GM21526 (cell line): ENCODE results near the gene TRIM49C.
"Not testable (repeated sequence)": the region's sequence is repeated elsewhere in the genome, so short reads cannot be mapped to it uniquely, and the experiment has no call there.

Experiments used
- ATAC-seq: cut with Tn5 transposase; IDR thresholded peaks from one replicate; pipeline ENCODE4 v1.9.1; 2021; ENCODE audit warnings: moderate library complexity; ENCODE audit not compliant: unreplicated experiment, low FRiP score

Gene TRIM49C, protein sequence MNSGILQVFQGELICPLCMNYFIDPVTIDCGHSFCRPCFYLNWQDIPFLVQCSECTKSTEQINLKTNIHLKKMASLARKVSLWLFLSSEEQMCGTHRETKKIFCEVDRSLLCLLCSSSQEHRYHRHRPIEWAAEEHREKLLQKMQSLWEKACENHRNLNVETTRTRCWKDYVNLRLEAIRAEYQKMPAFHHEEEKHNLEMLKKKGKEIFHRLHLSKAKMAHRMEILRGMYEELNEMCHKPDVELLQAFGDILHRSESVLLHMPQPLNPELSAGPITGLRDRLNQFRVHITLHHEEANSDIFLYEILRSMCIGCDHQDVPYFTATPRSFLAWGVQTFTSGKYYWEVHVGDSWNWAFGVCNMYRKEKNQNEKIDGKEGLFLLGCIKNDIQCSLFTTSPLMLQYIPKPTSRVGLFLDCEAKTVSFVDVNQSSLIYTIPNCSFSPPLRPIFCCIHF

DNA sequence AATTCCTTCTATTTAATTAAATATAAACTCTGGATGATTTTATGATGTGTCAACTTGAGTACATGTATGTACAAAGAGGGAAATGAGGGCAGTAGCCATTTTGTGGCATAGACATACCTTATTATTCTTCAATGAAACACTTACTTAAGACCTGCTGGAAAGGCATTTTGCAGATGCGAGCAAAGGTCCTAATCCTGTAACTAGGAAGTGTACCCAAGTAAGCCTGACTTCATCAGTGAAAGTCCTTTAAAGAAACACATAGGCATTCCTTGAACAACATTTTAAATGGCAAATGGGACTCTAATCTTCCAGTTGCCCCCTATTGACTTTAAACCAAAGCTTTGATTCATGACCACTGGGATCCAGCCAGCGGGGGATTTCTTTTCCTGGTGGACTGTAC is at the start of gene TRIM49C:
Gene TRIM49C, plus strand, starts transcription at position 301 of the 400 bp plus-strand sequence. CDS start 4,106 bp downstream, outside the sequence.
- ATAC-seq: not testable (repeated sequence)

DNA sequence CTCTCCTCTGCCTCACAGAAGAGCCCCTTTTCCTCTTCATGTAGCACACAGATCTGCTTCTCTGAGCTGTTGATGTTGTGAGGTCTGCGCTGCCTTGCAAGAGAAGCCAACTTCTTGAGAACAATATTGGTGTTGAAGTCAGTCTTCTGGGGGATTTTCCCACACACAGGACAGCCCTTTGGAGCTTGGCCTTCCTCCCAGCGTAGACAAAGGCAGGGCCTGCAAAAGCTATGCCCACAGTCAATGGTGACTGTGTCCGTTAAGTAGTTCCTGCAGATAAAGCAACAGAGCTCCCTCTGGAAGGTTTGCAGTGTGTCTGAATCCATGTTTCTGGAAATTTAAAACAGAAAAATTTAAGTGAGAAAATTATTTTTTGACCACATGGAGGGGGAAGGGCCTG is 6.7 kb upstream of the TRIM49C start:
- ATAC-seq: not testable (repeated sequence)

DNA sequence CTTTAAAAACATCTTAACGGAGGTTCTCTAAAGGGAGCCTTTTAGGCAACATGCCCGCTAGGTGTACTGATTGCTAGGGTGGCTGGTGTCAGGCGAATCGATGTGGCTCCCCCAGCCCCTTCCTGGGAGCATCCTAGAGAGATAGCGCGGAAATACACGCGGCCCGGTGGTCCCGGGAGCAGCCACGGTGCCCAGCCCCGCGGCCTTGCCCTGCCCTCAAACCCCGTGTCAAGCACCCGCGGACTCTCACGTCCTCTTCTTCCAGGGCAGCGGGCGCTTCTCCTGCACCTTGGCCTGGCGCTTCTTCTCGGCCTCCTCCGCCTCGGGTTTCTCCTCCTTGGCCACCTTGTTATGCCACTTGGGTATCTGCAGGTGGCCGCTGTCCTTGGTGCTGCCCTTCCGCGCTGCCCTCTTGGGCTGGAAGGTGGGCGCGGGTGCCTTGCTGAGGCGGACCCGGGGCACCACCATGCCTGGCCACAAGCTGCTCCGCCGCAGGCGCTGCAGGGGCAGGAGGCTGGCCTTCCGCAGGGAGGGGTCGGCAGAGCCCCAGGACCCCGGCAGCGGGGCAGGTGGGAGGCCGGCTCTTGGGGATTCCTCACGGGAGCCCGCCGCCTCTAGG is 20.8 kb downstream of the TRIM49C start:
- ATAC-seq: not testable (repeated sequence)

DNA sequence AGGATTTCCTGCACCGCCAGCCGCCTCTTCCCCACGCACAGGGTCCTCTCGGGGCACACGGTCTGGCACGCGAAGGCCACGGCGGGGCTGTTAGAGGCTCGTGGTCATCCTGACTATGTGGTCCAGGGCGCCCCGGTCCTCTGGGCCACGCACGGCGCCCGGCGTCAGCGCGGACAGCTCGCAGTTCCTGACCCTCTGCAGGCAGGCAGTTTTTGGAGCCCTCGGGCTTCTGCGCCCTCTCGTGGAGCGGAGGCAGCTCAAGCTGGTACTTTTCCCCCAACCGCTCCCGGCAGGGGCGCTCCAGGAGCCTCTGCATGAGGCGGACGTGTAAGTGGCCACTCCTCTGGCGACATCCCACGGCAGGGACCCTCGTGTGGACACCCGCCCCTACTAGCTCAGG is 21.4 kb downstream of the TRIM49C start:
- ATAC-seq: not testable (repeated sequence)

DNA sequence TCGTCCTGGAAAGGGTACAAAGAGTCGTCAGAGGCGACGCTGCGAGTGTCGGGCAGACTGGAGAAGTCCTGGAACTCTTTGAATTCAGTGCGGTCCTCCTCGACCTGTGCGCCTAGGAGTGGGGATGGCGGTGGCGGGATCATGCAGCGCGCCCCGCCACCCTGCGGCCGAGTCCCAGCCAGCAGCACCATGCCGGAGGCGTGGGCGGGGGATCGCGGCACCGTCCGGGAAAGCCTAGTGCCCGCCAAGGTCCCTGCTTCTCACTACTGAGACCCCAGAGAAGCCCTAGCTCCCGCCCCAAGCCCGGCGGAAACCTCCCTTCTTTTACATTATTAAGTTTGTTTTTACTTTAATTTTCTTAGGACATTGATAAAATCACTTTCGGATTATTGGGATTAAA is 22.6 kb downstream of the TRIM49C start:
- not testable (repeated sequence) for ATAC-seq

DNA sequence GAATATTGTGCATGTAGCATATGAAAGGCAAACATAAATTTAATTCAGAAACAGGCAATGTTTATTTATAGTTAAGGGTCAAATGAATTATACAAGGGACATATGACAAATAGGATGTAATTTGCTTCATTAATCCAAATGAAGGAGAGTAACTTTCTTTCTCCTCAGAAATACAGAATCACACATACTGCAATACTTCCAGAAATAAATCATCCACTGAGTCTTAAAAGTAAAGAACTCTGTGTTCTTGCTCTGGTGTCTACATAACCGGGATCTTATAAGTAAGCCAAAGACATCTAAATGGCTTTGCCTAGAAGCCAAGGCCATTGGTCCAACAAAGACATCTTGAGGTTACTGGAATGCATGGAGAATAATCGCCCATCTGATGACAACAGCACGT is 54.7 kb downstream of the TRIM49C start, which contains the start of gene UBTFL1:
Gene UBTFL1, plus strand, starts transcription at position 301 of the 400 bp plus-strand sequence. Its CDS starts 0 bp downstream, at position 301.
- not testable (repeated sequence) for ATAC-seq

DNA sequence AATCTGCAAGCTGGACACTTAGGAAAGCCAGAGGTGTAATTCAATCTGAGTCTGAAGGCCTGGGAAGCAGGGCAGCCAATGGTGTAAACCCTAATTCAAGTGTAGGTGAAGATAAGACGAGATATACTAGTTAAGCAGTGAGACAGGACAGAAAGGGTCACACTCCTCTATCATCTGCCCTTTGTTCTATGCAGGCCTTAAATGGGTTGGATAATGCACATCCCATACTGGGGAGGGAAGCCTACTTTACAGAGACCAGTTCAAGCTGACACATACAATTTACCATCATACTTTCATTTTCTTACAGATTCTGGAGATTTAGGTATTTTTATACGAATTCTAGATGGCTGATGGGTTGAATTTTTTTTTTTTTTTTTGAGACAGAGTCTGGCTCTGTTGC is 57.8 kb downstream of the TRIM49C start:
- not testable (repeated sequence) for ATAC-seq
